Measurements from ENCODE around the gene RXFP4. TPM values are rescaled to one million over a fixed set of nuclear protein-coding genes. Genes with fewer than 3 reads are reported as not detected.

Gene RXFP4
- total RNA-seq, 1 donor from 2014 or later, result not detected

DNA sequence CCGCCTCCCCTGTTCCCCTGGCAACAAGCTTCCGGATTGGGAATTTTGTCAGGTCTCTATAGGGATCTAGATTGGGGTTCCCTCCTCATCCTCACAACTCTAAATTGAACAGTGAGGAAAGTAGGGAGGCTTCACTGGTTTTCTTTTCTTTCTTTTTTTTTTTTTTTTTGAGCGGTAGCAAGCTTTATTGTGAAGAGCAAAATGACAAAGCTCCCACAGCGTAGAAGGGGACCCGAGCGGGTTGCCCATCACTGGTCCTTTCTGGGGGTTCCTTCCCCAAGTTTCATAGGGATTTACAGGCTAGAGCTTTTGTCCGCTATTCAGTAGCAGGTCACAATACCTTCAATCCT is 26.6 kb downstream of the RXFP4 start:
- Histone ChIP-seq H3K27me3 (no peaks in the 10 kb centered on the region), H3K36me3 (peaks cover 65 to 69% of the 10 kb centered on the region in 2 donors), H3K27ac (peak overlapping the region; percentile 94 to 98), H3K4me3 (peak overlapping the region in 1 of 2 donors; percentile 34), H3K4me1 (peaks cover 48 to 71% of the 10 kb centered on the region in 2 donors), H3K9me3 (no peaks in the 10 kb centered on the region)
- TF ChIP-seq, protein P1, sequence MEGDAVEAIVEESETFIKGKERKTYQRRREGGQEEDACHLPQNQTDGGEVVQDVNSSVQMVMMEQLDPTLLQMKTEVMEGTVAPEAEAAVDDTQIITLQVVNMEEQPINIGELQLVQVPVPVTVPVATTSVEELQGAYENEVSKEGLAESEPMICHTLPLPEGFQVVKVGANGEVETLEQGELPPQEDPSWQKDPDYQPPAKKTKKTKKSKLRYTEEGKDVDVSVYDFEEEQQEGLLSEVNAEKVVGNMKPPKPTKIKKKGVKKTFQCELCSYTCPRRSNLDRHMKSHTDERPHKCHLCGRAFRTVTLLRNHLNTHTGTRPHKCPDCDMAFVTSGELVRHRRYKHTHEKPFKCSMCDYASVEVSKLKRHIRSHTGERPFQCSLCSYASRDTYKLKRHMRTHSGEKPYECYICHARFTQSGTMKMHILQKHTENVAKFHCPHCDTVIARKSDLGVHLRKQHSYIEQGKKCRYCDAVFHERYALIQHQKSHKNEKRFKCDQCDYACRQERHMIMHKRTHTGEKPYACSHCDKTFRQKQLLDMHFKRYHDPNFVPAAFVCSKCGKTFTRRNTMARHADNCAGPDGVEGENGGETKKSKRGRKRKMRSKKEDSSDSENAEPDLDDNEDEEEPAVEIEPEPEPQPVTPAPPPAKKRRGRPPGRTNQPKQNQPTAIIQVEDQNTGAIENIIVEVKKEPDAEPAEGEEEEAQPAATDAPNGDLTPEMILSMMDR (IDR thresholded peaks at IDR 0.05), result no peak
- intact Hi-C loops (cut with DNase I), result no loop called here
- no peak for DNase-seq (ENCODE audit: low spot score in 2 of 2)

DNA sequence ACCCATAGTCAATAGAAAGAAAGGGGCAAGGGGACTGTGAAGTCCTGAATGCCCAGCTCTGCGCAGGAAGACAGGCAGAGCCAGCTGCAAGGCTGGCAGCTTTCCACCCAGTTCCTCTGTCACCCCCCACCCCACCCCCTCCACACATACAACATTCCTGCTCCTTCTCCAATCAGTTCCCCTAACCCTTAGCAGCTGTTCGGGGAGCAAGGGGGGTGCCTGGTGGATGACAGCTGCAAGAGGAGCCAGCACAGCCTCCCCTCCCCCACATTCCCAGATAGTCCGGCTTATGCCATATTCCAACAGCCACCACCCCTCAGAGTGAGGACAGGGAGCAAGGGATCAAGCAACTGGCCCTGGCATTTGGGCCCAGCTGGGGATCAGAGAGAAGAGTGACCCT is 27.2 kb downstream of the RXFP4 start:
- Histone ChIP-seq H3K4me3 (peak overlapping the region in 1 of 2 donors; percentile 34), H3K27ac (peak overlapping the region; percentile 94 to 98), H3K9me3 (no peaks in the 10 kb centered on the region), H3K36me3 (peaks cover 60 to 62% of the 10 kb centered on the region in 2 donors), H3K27me3 (no peaks in the 10 kb centered on the region), H3K4me1 (peaks cover 48 to 73% of the 10 kb centered on the region in 2 donors)
- intact Hi-C loops (cut with DNase I), result no loop called here
- no peak for DNase-seq (ENCODE audit: low spot score in 2 of 2)
- TF ChIP-seq, protein P1 (IDR thresholded peaks at IDR 0.05), result no peak

DNA sequence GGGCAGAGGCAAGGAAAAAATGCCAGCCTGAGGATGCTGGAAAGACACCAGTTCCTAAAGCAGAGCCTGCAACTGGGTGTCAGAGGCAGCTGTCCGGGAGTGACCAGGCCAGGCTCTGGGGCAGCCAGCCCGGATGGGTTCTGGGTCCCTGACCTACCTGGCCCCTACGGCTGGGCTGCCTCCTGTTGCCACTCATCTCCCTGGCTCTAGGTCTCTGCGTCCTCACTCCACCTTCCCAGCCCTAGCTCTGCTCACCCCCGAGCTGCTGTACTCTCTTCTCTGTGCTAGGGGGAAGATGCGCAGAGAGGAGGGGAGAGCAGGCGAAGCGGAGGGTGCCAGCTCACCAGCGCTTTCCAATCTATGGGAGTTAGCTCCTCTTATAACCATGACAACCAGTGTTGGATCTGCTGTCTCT is 27.9 kb downstream of the RXFP4 start:
- TF ChIP-seq, protein P1 (IDR thresholded peaks at IDR 0.05), result no peak
- H3K4me3 ChIP-seq, result peak overlapping the region in 1 of 2 donors; percentile 34
- H3K36me3 ChIP-seq, result peaks cover 54 to 57% of the 10 kb centered on the region in 2 donors
- intact Hi-C loops (cut with DNase I), result no loop called here
- no peaks in the 10 kb centered on the region for H3K27me3 ChIP-seq
- H3K27ac ChIP-seq, result peak overlapping the region; percentile 94 to 98
- DNase-seq (ENCODE audit: low spot score in 2 of 2), result no peak
- peaks cover 55 to 79% of the 10 kb centered on the region in 2 donors for H3K4me1 ChIP-seq
- no peaks in the 10 kb centered on the region for H3K9me3 ChIP-seq

DNA sequence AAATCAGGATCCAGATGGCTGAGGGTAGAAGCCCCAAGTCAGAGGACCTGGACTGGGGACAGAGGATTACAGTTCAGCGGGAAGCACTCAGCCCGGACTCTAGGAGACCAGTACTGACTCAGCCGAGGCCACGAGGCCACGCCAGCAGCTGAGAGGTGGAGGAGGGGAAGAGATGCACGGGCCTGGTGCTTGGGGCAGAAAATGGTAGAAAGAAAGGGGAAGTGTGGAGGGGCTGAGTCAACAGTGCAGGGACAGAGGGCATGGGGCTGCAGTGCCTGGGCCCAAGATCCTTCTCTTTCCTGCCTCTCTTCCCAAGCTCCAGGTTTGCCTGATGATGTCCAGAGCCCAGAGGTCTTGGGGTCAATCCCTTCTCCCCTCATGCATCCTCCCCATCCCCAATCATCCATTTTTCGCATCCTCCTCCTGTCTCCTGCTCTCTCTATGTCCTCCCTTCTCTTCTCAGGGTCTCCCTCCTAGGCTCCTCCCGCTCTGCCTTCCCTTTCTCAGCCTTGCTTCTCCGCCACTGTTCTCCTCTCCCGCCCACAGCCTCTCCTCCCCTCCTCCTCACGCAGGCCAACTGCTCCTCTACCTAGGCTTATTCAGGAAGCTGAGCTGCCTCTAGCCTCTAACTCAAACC is 29.2 kb downstream of the RXFP4 start:
- Histone ChIP-seq H3K36me3 (peaks cover 42 to 45% of the 10 kb centered on the region in 2 donors), H3K4me3 (peak overlapping the region in 1 of 2 donors; percentile 27), H3K4me1 (peaks cover 62 to 90% of the 10 kb centered on the region in 2 donors), H3K27ac (peak overlapping the region; percentile 94 to 98), H3K27me3 (no peaks in the 10 kb centered on the region), H3K9me3 (no peaks in the 10 kb centered on the region)
- intact Hi-C loops (cut with DNase I), result no loop called here
- peak; percentile 67 to 86 for DNase-seq (ENCODE audit: low spot score in 2 of 2)
- TF ChIP-seq, protein P1 (IDR thresholded peaks at IDR 0.05), result no peak

DNA sequence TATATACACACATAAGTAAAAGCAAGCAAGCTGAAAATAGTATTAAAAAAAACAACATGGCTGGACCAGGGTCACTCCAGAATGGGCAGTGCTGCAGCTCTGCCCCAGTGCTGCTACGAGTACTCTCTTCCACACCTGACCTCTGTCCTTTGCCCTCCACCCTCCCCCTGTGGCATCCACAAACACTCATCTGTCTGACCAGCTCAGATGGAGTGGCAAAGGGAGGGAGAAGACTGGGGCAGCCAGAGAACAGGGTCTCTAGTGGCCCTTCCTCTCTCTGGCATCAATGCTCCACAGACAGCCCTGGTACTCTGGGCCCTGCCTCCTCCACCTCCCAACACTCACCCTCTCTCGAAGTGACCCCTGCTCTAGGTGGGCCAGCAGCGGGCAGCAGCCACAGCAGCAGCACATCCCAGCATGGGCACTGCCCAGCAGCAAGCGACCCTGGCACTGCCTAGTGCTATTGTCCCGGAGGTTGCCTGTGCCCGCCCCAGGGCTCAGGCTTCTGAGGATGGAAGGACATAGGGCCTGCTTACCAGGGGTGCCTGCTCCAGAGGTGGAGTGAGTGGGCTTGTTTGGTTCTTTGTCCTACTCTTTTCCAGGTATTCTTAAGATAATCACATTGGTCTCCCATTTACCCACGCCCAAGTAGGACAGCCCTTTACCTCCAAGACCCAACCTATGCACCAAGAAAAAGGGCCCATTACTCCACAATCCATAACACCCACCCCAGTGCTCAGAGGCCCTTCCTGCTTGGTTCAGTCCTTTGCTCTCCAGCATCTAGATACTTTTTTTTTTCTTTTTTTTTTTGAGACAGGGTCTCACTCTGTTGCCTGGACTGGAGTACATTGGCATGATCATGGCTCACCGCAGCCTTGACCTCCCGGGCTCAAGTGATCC is 30.7 kb downstream of the RXFP4 start:
- peak overlapping the region; percentile 94 to 98 for H3K27ac ChIP-seq
- peaks cover 62 to 83% of the 10 kb centered on the region in 2 donors for H3K4me1 ChIP-seq
- H3K4me3 ChIP-seq, result no peak overlapping the region
- H3K36me3 ChIP-seq, result peaks cover 26 to 29% of the 10 kb centered on the region in 2 donors
- DNase-seq (ENCODE audit: low spot score in 2 of 2), result no peak
- H3K9me3 ChIP-seq, result no peaks in the 10 kb centered on the region
- intact Hi-C loops (cut with DNase I), result no loop called here
- TF ChIP-seq, protein P1 (IDR thresholded peaks at IDR 0.05), result no peak
- no peaks in the 10 kb centered on the region for H3K27me3 ChIP-seq

All from ascending aorta (tissue), 2 donors.